Progenitor cell of endocrine pancreas (in vitro differentiated cells): Measurements from ENCODE around the gene CDIPT. TPM values are rescaled to one million over a fixed set of nuclear protein-coding genes. Genes with fewer than 3 reads are reported as not detected.

Experiments used
- DNase-seq: peaks from one replicate; pipeline ENCODE4 v3.0.0; 2021; ENCODE audit warnings: low spot score; ENCODE audit not compliant: unreplicated experiment
- H3K27ac Mint-ChIP-seq: 2 replicates; pipeline ENCODE4 v1.8.0; 2021; ENCODE audit warnings: mild to moderate bottlenecking, moderate library complexity, mixed read lengths
- H3K27me3 Mint-ChIP-seq: 2 replicates; pipeline ENCODE4 v1.8.0; 2021; ENCODE audit warnings: mixed read lengths
- H3K36me3 Mint-ChIP-seq: 2 replicates; pipeline ENCODE4 v1.8.0; 2022; ENCODE audit warnings: mixed read lengths; ENCODE audit not compliant: insufficient read depth
- H3K4me1 Mint-ChIP-seq: 2 replicates; pipeline ENCODE4 v1.8.0; 2021; ENCODE audit warnings: low read depth, mixed read lengths
- H3K4me3 Mint-ChIP-seq: 2 replicates; pipeline ENCODE4 v1.8.0; 2021; ENCODE audit warnings: low read depth, mild to moderate bottlenecking, moderate library complexity, mixed read lengths
- H3K9me3 Mint-ChIP-seq: 2 replicates; pipeline ENCODE4 v1.8.0; 2021; ENCODE audit warnings: low read depth, mixed read lengths
- CTCF ChIP-seq: fragments of 200-600 bp; sonication (generic); IDR thresholded peaks from one replicate; pipeline ENCODE4 v1.5.0; 2021; ENCODE audit warnings: antibody characterized with exemption, mild to moderate bottlenecking; ENCODE audit not compliant: unreplicated experiment
- total RNA-seq: library from RNA; stranded (reverse); gene quantifications from 2 replicates; pipeline ENCODE4 v1.2.1, GENCODE V29; 2021

The CDIPT gene
- total RNA-seq, 1 donor from 2014 or later, result 51.2 TPM

GRCh38 chr16:29864205-29864604 lies 1.2 kb upstream of the CDIPT start:
- peaks cover 9% of the 10 kb centered on the region for H3K4me1 Mint-ChIP-seq
- no peak for TF ChIP-seq CTCF
- no peak overlapping the region for H3K4me3 Mint-ChIP-seq
- peaks cover 5% of the 10 kb centered on the region for H3K36me3 Mint-ChIP-seq
- no peak for DNase-seq
- no peaks in the 10 kb centered on the region for H3K9me3 Mint-ChIP-seq
- peaks cover 3% of the 10 kb centered on the region for H3K27me3 Mint-ChIP-seq
- no peak overlapping the region for H3K27ac Mint-ChIP-seq

DNA sequence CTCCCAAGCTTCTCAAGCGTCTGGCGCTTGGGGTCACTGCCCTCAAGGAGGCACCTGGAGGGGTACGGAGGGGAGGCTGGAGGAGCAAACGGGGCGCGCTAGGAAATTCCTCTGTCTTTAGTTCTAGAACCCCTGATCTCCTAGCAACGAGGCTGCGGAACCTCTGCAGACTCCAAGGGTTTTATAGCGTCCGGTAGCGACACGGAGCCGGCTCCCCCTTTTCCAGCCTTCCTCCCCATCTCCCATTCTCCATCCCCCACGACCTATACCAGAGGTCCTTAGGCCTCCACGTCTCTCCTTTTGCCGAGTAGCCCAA lies 601 bp upstream of the CDIPT start:
- Mint-ChIP-seq H3K4me1 (peaks cover 9% of the 10 kb centered on the region), H3K4me3 (peak overlapping the region; percentile 98), H3K36me3 (peaks cover 5% of the 10 kb centered on the region), H3K27ac (peak overlapping the region; percentile 100), H3K27me3 (peaks cover 3% of the 10 kb centered on the region), H3K9me3 (no peaks in the 10 kb centered on the region)
- DNase-seq, result no peak
- TF ChIP-seq CTCF, result no peak

DNA sequence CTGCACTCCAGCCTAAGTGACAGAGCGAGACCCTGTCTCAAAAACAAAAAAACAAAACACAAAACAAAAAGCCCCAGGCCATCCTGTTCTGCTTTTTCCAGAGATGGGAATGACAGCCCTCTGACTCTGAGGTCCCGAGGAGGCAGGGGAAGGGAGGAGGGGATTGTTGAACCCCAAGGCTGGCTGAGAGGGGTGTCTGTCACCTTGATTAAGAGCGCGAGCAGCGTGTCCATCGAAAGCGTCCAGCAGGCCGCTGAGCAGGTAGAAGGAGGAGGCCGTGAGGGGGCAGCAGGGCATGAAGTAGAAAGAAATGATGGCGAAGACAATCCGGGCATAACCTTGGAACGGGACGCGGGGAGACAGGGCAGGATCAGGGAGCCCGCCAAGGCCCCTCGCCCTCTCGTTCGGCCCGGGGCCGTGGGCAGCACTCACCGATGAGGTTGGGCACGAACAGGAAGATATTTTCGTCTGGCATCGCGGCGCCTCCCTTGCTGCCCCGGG lies 593 bp downstream of the CDIPT start:
- TF ChIP-seq CTCF, result no peak
- H3K36me3 Mint-ChIP-seq, result peaks cover 10% of the 10 kb centered on the region
- peak overlapping the region; percentile 90 for H3K27ac Mint-ChIP-seq
- DNase-seq, result no peak
- H3K27me3 Mint-ChIP-seq, result no peaks in the 10 kb centered on the region
- no peaks in the 10 kb centered on the region for H3K9me3 Mint-ChIP-seq
- peak overlapping the region; percentile 98 for H3K4me3 Mint-ChIP-seq
- H3K4me1 Mint-ChIP-seq, result peaks cover 9% of the 10 kb centered on the region

GRCh38 chr16:29860218-29860617 lies 2.8 kb downstream of the CDIPT start:
- Mint-ChIP-seq H3K27me3 (no peaks in the 10 kb centered on the region), H3K36me3 (peaks cover 10% of the 10 kb centered on the region), H3K9me3 (no peaks in the 10 kb centered on the region), H3K27ac (no peak overlapping the region), H3K4me1 (peaks cover 9% of the 10 kb centered on the region), H3K4me3 (no peak overlapping the region)
- no peak for DNase-seq
- TF ChIP-seq CTCF, result no peak

- no peak overlapping the region for H3K4me3 Mint-ChIP-seq
- no peaks in the 10 kb centered on the region for H3K27me3 Mint-ChIP-seq
- no peak overlapping the region for H3K27ac Mint-ChIP-seq
- DNase-seq, result no peak
- TF ChIP-seq CTCF, result no peak
- H3K9me3 Mint-ChIP-seq, result no peaks in the 10 kb centered on the region
- H3K36me3 Mint-ChIP-seq, result peaks cover 10% of the 10 kb centered on the region
- H3K4me1 Mint-ChIP-seq, result peaks cover 9% of the 10 kb centered on the region
Measured at GRCh38 chr16:29858974-29859373, 4.1 kb downstream of the CDIPT start.
